Measurements from ENCODE around the gene TCFL5. TPM values are rescaled to one million over a fixed set of nuclear protein-coding genes. Genes with fewer than 3 reads are reported as not detected.

Gene TCFL5
- total RNA-seq, 1 donor from 2014 or later, result 5.7 TPM

DNA sequence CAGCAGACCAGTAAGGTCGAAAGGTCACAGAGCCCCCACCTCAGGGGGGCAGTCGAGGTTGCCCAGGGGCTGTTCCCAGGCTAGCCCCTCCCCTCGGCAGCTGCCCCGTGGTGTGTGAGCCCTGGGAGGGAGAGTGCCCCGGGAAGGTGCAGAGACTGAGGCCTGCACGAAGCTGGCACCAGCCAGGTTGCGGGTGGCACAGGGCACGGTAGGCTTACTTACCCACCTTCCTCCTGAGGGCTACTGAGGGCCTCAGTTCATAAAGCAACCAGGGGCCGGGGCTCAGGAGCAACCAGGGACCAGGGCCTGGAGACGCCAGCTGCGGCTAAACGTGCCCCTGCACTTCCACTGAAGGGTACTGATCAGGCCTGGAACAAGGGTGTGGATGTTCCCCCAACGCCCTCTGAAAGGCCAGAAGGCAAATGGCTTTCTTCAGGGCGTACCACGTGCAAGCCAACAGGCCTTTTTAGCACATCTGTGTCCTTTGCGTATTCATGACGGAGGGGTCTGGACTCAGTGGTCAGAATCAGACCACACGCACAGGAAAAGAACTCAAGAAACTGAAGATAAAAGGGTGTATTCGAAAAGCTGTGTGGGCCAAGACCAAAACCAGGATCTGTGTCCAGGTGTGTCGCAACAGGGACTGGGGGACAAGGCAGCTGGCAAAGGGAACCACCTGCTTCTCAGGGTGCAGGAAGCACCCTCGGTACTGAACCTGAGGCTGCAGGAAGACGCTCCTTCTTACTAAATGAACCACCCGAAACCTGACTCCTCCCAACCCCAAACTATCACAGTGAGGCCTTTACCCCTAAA, 24.5 kb upstream of the TCFL5 start:
- TF ChIP-seq, protein P1, sequence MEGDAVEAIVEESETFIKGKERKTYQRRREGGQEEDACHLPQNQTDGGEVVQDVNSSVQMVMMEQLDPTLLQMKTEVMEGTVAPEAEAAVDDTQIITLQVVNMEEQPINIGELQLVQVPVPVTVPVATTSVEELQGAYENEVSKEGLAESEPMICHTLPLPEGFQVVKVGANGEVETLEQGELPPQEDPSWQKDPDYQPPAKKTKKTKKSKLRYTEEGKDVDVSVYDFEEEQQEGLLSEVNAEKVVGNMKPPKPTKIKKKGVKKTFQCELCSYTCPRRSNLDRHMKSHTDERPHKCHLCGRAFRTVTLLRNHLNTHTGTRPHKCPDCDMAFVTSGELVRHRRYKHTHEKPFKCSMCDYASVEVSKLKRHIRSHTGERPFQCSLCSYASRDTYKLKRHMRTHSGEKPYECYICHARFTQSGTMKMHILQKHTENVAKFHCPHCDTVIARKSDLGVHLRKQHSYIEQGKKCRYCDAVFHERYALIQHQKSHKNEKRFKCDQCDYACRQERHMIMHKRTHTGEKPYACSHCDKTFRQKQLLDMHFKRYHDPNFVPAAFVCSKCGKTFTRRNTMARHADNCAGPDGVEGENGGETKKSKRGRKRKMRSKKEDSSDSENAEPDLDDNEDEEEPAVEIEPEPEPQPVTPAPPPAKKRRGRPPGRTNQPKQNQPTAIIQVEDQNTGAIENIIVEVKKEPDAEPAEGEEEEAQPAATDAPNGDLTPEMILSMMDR (conservative IDR thresholded peaks at IDR 0.05; ENCODE audit: low read depth, low read length), result no peak
- H3K4me3 ChIP-seq (ENCODE audit: low read depth, low read length), result no peak overlapping the region
- no peak for DNase-seq (ENCODE audit: low read depth)

DNA sequence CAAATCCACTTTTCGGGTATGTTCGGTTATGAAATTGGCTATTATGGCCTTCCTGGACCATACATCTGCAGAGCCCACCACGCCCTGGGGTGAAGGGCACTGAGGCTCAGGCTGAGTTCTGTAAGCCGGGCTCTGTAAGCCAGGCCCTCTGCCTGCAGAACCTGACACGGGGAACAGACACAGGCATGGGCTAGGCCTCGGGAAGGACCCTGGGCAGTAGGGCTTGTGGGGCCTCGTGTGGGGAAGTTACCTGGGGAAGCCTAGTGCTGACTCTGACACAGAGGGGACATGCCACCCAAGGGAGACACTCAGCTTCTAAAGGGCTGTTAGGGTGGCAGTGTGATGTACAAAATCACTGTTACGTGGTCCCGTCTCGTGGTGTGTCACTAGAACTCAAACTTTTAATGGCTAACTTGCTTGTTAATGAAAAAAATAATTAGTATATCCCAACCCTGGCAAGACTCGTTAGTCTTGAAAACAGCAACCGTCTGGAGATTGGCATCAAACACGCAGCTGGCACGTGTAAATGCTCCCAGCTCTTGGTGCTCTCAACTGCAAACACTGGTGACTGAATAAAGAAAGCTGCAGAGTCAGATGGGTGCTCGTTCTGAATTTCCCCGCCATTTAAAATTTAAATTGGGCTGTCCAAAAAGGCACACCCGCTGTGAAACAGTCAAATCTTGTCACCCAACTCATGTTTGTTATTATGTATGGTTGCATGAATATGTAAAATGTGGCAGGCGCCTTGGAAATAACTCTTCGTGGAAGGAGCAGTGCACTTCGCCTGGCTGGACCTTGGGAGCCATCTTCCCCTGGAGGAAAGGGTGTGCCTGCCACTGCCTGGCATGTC, 23.6 kb upstream of the TCFL5 start:
- H3K4me3 ChIP-seq (ENCODE audit: low read depth, low read length), result no peak overlapping the region
- TF ChIP-seq, protein P1 (conservative IDR thresholded peaks at IDR 0.05; ENCODE audit: low read depth, low read length), result no peak
- DNase-seq (ENCODE audit: low read depth), result no peak

DNA sequence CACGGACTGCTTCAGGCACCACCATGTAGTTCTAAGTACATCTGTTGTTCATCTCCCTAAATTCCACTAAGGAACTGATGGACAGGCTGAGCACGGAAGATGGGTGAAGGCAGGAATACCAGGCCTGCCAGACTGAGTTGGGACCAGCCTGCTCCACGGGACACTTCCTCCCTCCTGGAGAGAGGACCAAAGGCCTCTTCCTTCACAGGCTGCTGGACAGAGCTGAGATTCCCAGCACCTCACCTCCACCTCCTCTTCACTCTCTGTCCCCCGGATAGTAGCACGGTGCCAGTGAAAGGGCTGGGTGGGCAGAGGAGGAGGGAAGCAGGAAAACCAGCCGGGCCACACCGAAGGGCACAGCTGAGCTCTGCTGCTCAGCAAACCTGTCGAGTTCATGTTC, 22.9 kb upstream of the TCFL5 start:
- no peak for DNase-seq (ENCODE audit: low read depth)
- TF ChIP-seq, protein P1 (conservative IDR thresholded peaks at IDR 0.05; ENCODE audit: low read depth, low read length), result no peak

GRCh38 chr20:62882426-62882825, 20.8 kb upstream of the TCFL5 start:
- TF ChIP-seq, protein P1 (conservative IDR thresholded peaks at IDR 0.05; ENCODE audit: low read depth, low read length), result no peak
- no peak for DNase-seq (ENCODE audit: low read depth)
- H3K4me3 ChIP-seq (ENCODE audit: low read depth, low read length), result no peak overlapping the region

More for the DNA sequence above, 22.9 kb upstream of the TCFL5 start:
- H3K4me3 ChIP-seq (ENCODE audit: low read depth, low read length), result no peak overlapping the region

GRCh38 chr20:62881662-62882395, 20.2 kb upstream of the TCFL5 start:
- TF ChIP-seq, protein P1 (conservative IDR thresholded peaks at IDR 0.05; ENCODE audit: low read depth, low read length), result no peak
- no peak for DNase-seq (ENCODE audit: low read depth)
- no peak overlapping the region for H3K4me3 ChIP-seq (ENCODE audit: low read depth, low read length)

GRCh38 chr20:62880935-62881661, 19.5 kb upstream of the TCFL5 start:
- DNase-seq (ENCODE audit: low read depth), result no peak
- TF ChIP-seq, protein P1 (conservative IDR thresholded peaks at IDR 0.05; ENCODE audit: low read depth, low read length), result no peak
- H3K4me3 ChIP-seq (ENCODE audit: low read depth, low read length), result no peak overlapping the region
